Trophoblast cell (in vitro differentiated cells and primary cell): ENCODE results near the gene IL31.

Source experiments
- DNase-seq, 2 donors: peaks; one replicate each; pipeline ENCODE4 v3.0.0-alpha.2; 2016
- H2AFZ ChIP-seq: 2 replicates; pipeline ENCODE4 v1.6.1; 2013; ENCODE audit warnings: low read length, moderate library complexity, mild to moderate bottlenecking; ENCODE audit not compliant: insufficient read depth, poor library complexity
- H2AK5ac ChIP-seq: 2 replicates; pipeline ENCODE4 v1.6.1; 2013; ENCODE audit warnings: mild to moderate bottlenecking, low read length
- H2BK120ac ChIP-seq: 2 replicates; pipeline ENCODE4 v1.6.1; 2013; ENCODE audit warnings: low read length, mild to moderate bottlenecking, moderate library complexity; ENCODE audit not compliant: insufficient read depth, poor library complexity
- H2BK12ac ChIP-seq: 2 replicates; pipeline ENCODE4 v1.6.1; 2013; ENCODE audit warnings: mild to moderate bottlenecking, low read length, moderate library complexity
- H2BK5ac ChIP-seq: 2 replicates; pipeline ENCODE4 v1.6.1; 2013; ENCODE audit warnings: low read length, low read depth, moderate library complexity, mild to moderate bottlenecking; ENCODE audit not compliant: poor library complexity
- H3K14ac ChIP-seq: 2 replicates; pipeline ENCODE4 v1.6.1; 2013; ENCODE audit warnings: mild to moderate bottlenecking, low read length
- H3K18ac ChIP-seq: 2 replicates; pipeline ENCODE4 v1.6.1; 2013; ENCODE audit warnings: mild to moderate bottlenecking, low read length
- H3K23ac ChIP-seq: 2 replicates; pipeline ENCODE4 v1.6.1; 2013; ENCODE audit warnings: low read length
- H3K27ac ChIP-seq: 2 replicates; pipeline ENCODE4 v1.5.1; 2013; ENCODE audit warnings: low read depth, mild to moderate bottlenecking, inconsistent platforms, low read length, moderate library complexity
- H3K27me3 ChIP-seq: 2 replicates; pipeline ENCODE4 v1.6.1; 2013; ENCODE audit warnings: inconsistent platforms, mild to moderate bottlenecking, low read length, moderate library complexity; ENCODE audit not compliant: insufficient read depth
- H3K36me3 ChIP-seq, 2 experiments: 1 replicate in 1 of 2; 2 replicates in 1 of 2; pipeline ENCODE4 v1.6.1; 2013; ENCODE audit warnings: low read length in 2 of 2, mild to moderate bottlenecking in 2 of 2, moderate library complexity in 1 of 2; ENCODE audit not compliant: insufficient read depth in 2 of 2, control insufficient read depth in 1 of 2
- H3K4ac ChIP-seq: 2 replicates; pipeline ENCODE4 v1.6.1; 2013; ENCODE audit warnings: low read depth, mild to moderate bottlenecking, low read length, moderate library complexity
- H3K4me1 ChIP-seq, 2 experiments: 1 replicate in 1 of 2; 2 replicates in 1 of 2; pipeline ENCODE4 v1.6.1; 2013; ENCODE audit warnings: low read length in 2 of 2, mild to moderate bottlenecking in 2 of 2, moderate library complexity in 1 of 2; ENCODE audit not compliant: insufficient read depth in 2 of 2, control insufficient read depth in 1 of 2
- H3K4me2 ChIP-seq: 2 replicates; pipeline ENCODE4 v1.6.1; 2013; ENCODE audit warnings: inconsistent platforms, mild to moderate bottlenecking, low read length, moderate library complexity
- H3K4me3 ChIP-seq: 2 replicates; pipeline ENCODE4 v1.5.1; 2013; ENCODE audit warnings: mild to moderate bottlenecking, low read depth, low read length, inconsistent platforms
- H3K79me1 ChIP-seq: one replicate; pipeline ENCODE4 v1.6.1; 2013; ENCODE audit warnings: low read length
- H3K79me2 ChIP-seq: 2 replicates; pipeline ENCODE4 v1.6.1; 2013; ENCODE audit warnings: low read length, mild to moderate bottlenecking; ENCODE audit not compliant: control insufficient read depth, insufficient read depth, poor library complexity
- H3K9ac ChIP-seq: 2 replicates; pipeline ENCODE4 v1.6.1; 2013; ENCODE audit warnings: mild to moderate bottlenecking, low read length
- H3K9me3 ChIP-seq: 2 replicates; pipeline ENCODE4 v1.6.1; 2013; ENCODE audit warnings: low read depth, mild to moderate bottlenecking, control low read depth, inconsistent platforms, low read length; ENCODE audit not compliant: insufficient read depth
- H4K12ac ChIP-seq: 2 replicates; pipeline ENCODE4 v1.6.1; 2013; ENCODE audit warnings: low read depth, mild to moderate bottlenecking, low read length, moderate library complexity
- H4K8ac ChIP-seq: 2 replicates; pipeline ENCODE4 v1.6.1; 2013; ENCODE audit warnings: low read depth, mild to moderate bottlenecking, low read length, moderate library complexity
- H4K91ac ChIP-seq: one replicate; pipeline ENCODE4 v1.6.1; 2013; ENCODE audit warnings: low read depth, mild to moderate bottlenecking, low read length, moderate library complexity
- WGBS: extraction: QIAGEN DNeasy Blood & Tissue Kit; methylation state at CpG from one replicate; pipeline ENCODE4 v1.1.7; 2013; ENCODE audit warnings: missing lambda C conversion rate; ENCODE audit not compliant: insufficient read length, insufficient coverage; ENCODE audit errors: extremely low coverage; 5-methylcytosine and 5-hydroxymethylcytosine counted together

IL31 gene

DNA sequence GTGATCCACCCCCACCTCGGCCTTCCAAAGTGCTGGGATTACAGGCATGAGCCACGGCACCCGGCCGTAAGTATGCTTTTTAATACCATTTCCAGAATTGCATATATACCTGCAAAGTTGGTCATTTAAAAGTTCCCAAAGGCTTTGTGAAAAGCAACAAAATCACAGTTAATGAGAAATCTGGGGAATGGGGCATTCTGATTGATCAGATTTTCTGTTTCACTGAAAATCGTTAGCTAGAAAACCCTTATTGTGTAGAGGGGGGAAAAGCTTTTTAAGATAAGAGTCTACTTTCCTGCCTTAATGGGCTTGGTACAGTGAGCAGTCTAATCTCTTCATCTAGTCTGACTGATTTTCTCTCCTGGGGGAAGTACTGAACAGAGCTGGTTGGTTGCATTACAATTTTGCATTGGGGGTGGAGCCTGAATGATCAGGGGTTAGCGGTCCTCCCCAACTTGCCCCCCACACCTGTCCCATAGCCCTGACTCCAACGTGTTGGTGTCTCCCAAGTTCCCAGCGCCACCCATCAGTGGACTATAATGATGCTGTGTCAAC lies 23.8 kb downstream of the IL31 start:
- no peak overlapping the region for H2AFZ ChIP-seq
- no peak overlapping the region for H4K12ac ChIP-seq
- no peak overlapping the region for H3K9ac ChIP-seq
- no peaks in the 10 kb centered on the region for H3K9me3 ChIP-seq
- DNase-seq, result no peak
- H2BK120ac ChIP-seq, result no peak overlapping the region
- H3K18ac ChIP-seq, result no peak overlapping the region
- H4K8ac ChIP-seq, result no peak overlapping the region
- H3K4ac ChIP-seq, result no peak overlapping the region
- H2BK5ac ChIP-seq, result no peak overlapping the region
- H3K27ac ChIP-seq, result no peak overlapping the region
- H2BK12ac ChIP-seq, result no peak overlapping the region
- no peak overlapping the region for H2AK5ac ChIP-seq
- no CpG with 5 or more reads among the region's 8 CpGs for WGBS
- no peak overlapping the region for H3K4me3 ChIP-seq
- H3K79me2 ChIP-seq, result no peaks in the 10 kb centered on the region
- no peak overlapping the region for H3K14ac ChIP-seq
- no peak overlapping the region for H3K23ac ChIP-seq
- no peaks in the 10 kb centered on the region for H3K36me3 ChIP-seq
- H3K79me1 ChIP-seq, result no peaks in the 10 kb centered on the region
- no peaks in the 10 kb centered on the region for H3K4me1 ChIP-seq
- H3K27me3 ChIP-seq, result no peaks in the 10 kb centered on the region
- no peak overlapping the region for H4K91ac ChIP-seq
- H3K4me2 ChIP-seq, result no peak overlapping the region

DNA sequence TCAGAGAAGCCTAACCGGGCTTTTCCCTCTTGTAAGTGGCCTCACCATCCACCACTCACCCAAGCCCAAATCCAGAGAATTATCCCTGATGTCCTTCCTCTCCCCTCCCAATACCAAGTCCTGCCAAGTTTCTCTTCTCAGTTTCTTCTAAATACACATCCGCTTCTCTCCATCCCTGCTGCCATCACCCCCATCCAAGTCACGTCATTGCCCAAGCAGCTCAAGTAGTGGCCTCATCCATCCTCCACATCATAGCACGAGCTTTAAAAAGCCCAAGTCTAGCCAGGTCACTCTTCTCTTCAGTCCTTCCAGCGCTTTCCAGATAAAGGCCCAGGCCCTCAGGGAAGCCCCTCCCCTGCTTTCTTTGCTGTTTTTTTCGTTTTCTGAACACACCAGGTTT lies 25.4 kb downstream of the IL31 start:
- Histone ChIP-seq H3K9ac (no peak overlapping the region), H3K18ac (no peak overlapping the region), H2BK12ac (no peak overlapping the region), H3K4me1 (no peaks in the 10 kb centered on the region), H3K79me2 (no peaks in the 10 kb centered on the region), H2BK120ac (no peak overlapping the region), H2AK5ac (no peak overlapping the region), H3K9me3 (no peaks in the 10 kb centered on the region), H4K8ac (no peak overlapping the region), H3K4ac (no peak overlapping the region), H3K23ac (no peak overlapping the region), H3K27me3 (no peaks in the 10 kb centered on the region), H4K91ac (no peak overlapping the region), H3K4me3 (no peak overlapping the region), H3K79me1 (no peaks in the 10 kb centered on the region), H2BK5ac (no peak overlapping the region), H3K14ac (no peak overlapping the region), H2AFZ (no peak overlapping the region), H3K36me3 (no peaks in the 10 kb centered on the region), H3K4me2 (no peak overlapping the region), H4K12ac (no peak overlapping the region), H3K27ac (no peak overlapping the region)
- WGBS, result no CpG with 5 or more reads among the region's 6 CpGs
- DNase-seq, result peak in 1 of 2 donors; percentile 0

GRCh38 chr12:122147514-122148290 lies 26.3 kb downstream of the IL31 start:
- Histone ChIP-seq H3K4me3 (no peak overlapping the region), H2BK120ac (no peak overlapping the region), H4K12ac (no peak overlapping the region), H2AK5ac (no peak overlapping the region), H3K4ac (no peak overlapping the region), H3K23ac (no peak overlapping the region), H3K79me1 (no peaks in the 10 kb centered on the region), H3K18ac (no peak overlapping the region), H2BK5ac (no peak overlapping the region), H3K9ac (no peak overlapping the region), H2AFZ (no peak overlapping the region), H4K8ac (no peak overlapping the region), H3K27ac (no peak overlapping the region), H2BK12ac (no peak overlapping the region), H4K91ac (no peak overlapping the region), H3K9me3 (peaks cover 5% of the 10 kb centered on the region), H3K36me3 (peaks cover 5 to 6% of the 10 kb centered on the region in 2 experiments), H3K79me2 (no peaks in the 10 kb centered on the region), H3K27me3 (no peaks in the 10 kb centered on the region), H3K4me1 (no peaks in the 10 kb centered on the region), H3K14ac (no peak overlapping the region), H3K4me2 (no peak overlapping the region)
- DNase-seq, result peak in 1 of 2 donors; percentile 1
- WGBS, result no CpG with 5 or more reads among the region's 21 CpGs

DNA sequence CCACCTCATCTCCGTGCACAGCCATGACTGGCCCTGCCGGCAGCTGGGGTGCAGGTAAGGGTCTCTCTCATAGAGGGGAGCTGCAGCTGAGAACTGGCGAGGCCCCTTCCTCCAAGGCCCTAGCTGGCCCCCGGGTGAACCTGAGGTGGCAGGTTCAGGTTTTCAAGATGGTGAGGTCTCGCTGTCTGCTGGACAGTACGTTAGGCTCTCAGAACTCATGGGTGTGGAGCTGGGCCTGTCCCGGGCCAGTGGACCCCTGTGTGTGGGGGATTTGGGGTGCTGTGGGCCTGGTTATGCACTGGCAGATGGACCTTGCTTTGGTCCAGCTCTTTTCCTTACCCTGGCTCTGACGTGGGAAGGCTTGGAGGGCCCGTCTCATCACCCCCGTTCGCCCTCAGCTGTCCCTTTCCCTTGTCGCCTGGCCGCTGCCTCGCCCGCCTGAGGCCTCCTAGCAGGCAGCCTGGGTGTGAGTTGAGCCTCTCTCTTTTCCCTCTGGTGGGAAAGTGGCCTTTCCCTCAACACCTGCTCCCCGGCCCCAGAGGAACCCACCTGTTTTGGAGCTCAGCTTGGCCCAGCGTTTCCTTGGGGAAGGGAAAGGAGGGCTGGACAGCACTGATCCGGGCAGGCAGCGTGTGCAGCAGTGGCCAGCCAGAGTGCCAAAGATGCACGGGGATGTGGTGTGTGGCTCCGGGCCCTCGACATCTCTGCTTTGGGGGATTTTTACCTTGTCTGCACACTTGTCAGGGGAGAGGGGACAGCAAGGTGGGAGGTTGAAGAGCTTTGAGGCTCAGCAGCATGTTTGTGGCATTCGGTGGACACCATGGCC lies 28.3 kb downstream of the IL31 start:
- no peak overlapping the region for H3K27ac ChIP-seq
- no peak overlapping the region for H3K9ac ChIP-seq
- no peaks in the 10 kb centered on the region for H3K79me1 ChIP-seq
- no peak overlapping the region for H3K4ac ChIP-seq
- H4K12ac ChIP-seq, result no peak overlapping the region
- H3K27me3 ChIP-seq, result no peaks in the 10 kb centered on the region
- H3K18ac ChIP-seq, result no peak overlapping the region
- H3K9me3 ChIP-seq, result peaks cover 18% of the 10 kb centered on the region
- no peak overlapping the region for H4K8ac ChIP-seq
- no peak for DNase-seq
- no peak overlapping the region for H3K14ac ChIP-seq
- no peaks in the 10 kb centered on the region for H3K4me1 ChIP-seq
- no peak overlapping the region for H2BK12ac ChIP-seq
- no peak overlapping the region for H2BK120ac ChIP-seq
- H3K79me2 ChIP-seq, result no peaks in the 10 kb centered on the region
- peaks cover 22 to 24% of the 10 kb centered on the region in 2 experiments for H3K36me3 ChIP-seq
- no peak overlapping the region for H3K4me2 ChIP-seq
- H2AK5ac ChIP-seq, result no peak overlapping the region
- no CpG with 5 or more reads among the region's 23 CpGs for whole genome bisulfite sequencing
- no peak overlapping the region for H3K4me3 ChIP-seq
- no peak overlapping the region for H4K91ac ChIP-seq
- H2AFZ ChIP-seq, result no peak overlapping the region
- H2BK5ac ChIP-seq, result no peak overlapping the region
- H3K23ac ChIP-seq, result no peak overlapping the region
